ENCODE measurements around the gene PPP2R5E. TPM values are rescaled to one million over a fixed set of nuclear protein-coding genes. Genes with fewer than 3 reads are reported as not detected.

Gene PPP2R5E
- total RNA-seq, 2 experiments from 2014 or later = 39.5 to 39.8 TPM

- no peak overlapping the region for H3K27ac Mint-ChIP-seq
- no peaks in the 10 kb centered on the region for H3K9me3 Mint-ChIP-seq
- ChIA-PET POLR2A (no interaction called here), CTCF (no interaction called here)
- peaks cover 7% of the 10 kb centered on the region for H3K4me1 Mint-ChIP-seq (ENCODE audit: low read depth)
- DNase-seq (no peak), ATAC-seq (no peak)
- TF ChIP-seq CTCF (IDR thresholded peaks at IDR 0.05) = no peak
- no peaks in the 10 kb centered on the region for H3K27me3 Mint-ChIP-seq
- intact Hi-C loops (cut with micrococcal nuclease) = no loop called here
- H3K4me3 Mint-ChIP-seq = no peak overlapping the region
- H3K36me3 Mint-ChIP-seq (ENCODE audit: low read depth) = no peaks in the 10 kb centered on the region
These were observed 8.2 kb upstream of the PPP2R5E start for GRCh38 chr14:63551332-63551731.

- CTCF ChIA-PET = interaction anchor here (2.2 kb wide), 1 partner anchor 159 kb away, joined by 7 read pairs; no protein-coding TSS in a partner anchor
- Mint-ChIP-seq H3K27ac (no peak overlapping the region), H3K4me1 (ENCODE audit: low read depth) (peaks cover 15% of the 10 kb centered on the region), H3K9me3 (no peaks in the 10 kb centered on the region), H3K36me3 (ENCODE audit: low read depth) (no peaks in the 10 kb centered on the region), H3K27me3 (no peaks in the 10 kb centered on the region), H3K4me3 (no peak overlapping the region)
- ATAC-seq = no peak
- POLR2A ChIA-PET = no interaction called here
- TF ChIP-seq CTCF (IDR thresholded peaks at IDR 0.05) = no peak
- intact Hi-C loops (cut with micrococcal nuclease) = no loop called here
- DNase-seq = no peak
These were observed 4.7 kb upstream of the PPP2R5E start for GRCh38 chr14:63547798-63548335.

GRCh38 chr14:63545431-63545830 is 2.3 kb upstream of the PPP2R5E start:
- POLR2A ChIA-PET = no interaction called here
- no peak for TF ChIP-seq CTCF (IDR thresholded peaks at IDR 0.05)
- ATAC-seq (no peak), DNase-seq (no peak)
- no peak overlapping the region for H3K27ac Mint-ChIP-seq
- CTCF ChIA-PET = no interaction called here
- intact Hi-C loops (cut with micrococcal nuclease) = no loop called here
- no peaks in the 10 kb centered on the region for H3K27me3 Mint-ChIP-seq
- no peak overlapping the region for H3K4me3 Mint-ChIP-seq
- peaks cover 12% of the 10 kb centered on the region for H3K36me3 Mint-ChIP-seq (ENCODE audit: low read depth)
- H3K4me1 Mint-ChIP-seq (ENCODE audit: low read depth) = peaks cover 23% of the 10 kb centered on the region
- H3K9me3 Mint-ChIP-seq = no peaks in the 10 kb centered on the region

- CTCF ChIA-PET = interaction anchor here (1.1 to 2.1 kb wide), 2 partner anchors 139 to 156 kb away, joined by 3 to 15 read pairs; no protein-coding TSS in a partner anchor
- TF ChIP-seq CTCF (IDR thresholded peaks at IDR 0.05) = no peak
- Mint-ChIP-seq H3K9me3 (no peaks in the 10 kb centered on the region), H3K27me3 (no peaks in the 10 kb centered on the region), H3K4me3 (peak overlapping the region; percentile 96), H3K36me3 (ENCODE audit: low read depth) (peaks cover 12% of the 10 kb centered on the region), H3K4me1 (ENCODE audit: low read depth) (peaks cover 23% of the 10 kb centered on the region), H3K27ac (no peak overlapping the region)
- ATAC-seq (no peak), DNase-seq (no peak)
- intact Hi-C loops (cut with micrococcal nuclease) = loop anchor here (5.0 kb wide), 2 partner anchors 67 to 157 kb away; no protein-coding TSS in a partner anchor
- POLR2A ChIA-PET = interaction anchor here (1.1 kb wide), 1 partner anchor 58 kb away, joined by 4 read pairs; no protein-coding TSS in a partner anchor
These were observed 1.6 kb upstream of the PPP2R5E start for GRCh38 chr14:63544591-63545299.

- POLR2A ChIA-PET = interaction anchor here (0.8 to 1.3 kb wide), 6 partner anchors 9 to 100 kb away, joined by 3 to 7 read pairs (median 3); no protein-coding TSS in a partner anchor
- no peak for TF ChIP-seq CTCF (IDR thresholded peaks at IDR 0.05)
These were observed 739 bp upstream of the PPP2R5E start for GRCh38 chr14:63543826-63544406.

More at GRCh38 chr14:63543826-63544406, 739 bp upstream of the PPP2R5E start:
- ATAC-seq (peak; percentile 25), DNase-seq (no peak)
- H3K36me3 Mint-ChIP-seq (ENCODE audit: low read depth) = peaks cover 20% of the 10 kb centered on the region
- CTCF ChIA-PET = interaction anchor here (1.1 to 2.1 kb wide), 3 partner anchors 90 to 155 kb away, joined by 3 to 15 read pairs (median 4); no protein-coding TSS in a partner anchor
- no peaks in the 10 kb centered on the region for H3K27me3 Mint-ChIP-seq
- no peaks in the 10 kb centered on the region for H3K9me3 Mint-ChIP-seq
- H3K4me3 Mint-ChIP-seq = peak overlapping the region; percentile 96
- intact Hi-C loops (cut with micrococcal nuclease) = loop anchor here (5.0 kb wide), 2 partner anchors 67 to 157 kb away; no protein-coding TSS in a partner anchor
- peak overlapping the region; percentile 85 for H3K27ac Mint-ChIP-seq
- peaks cover 30% of the 10 kb centered on the region for H3K4me1 Mint-ChIP-seq (ENCODE audit: low read depth)

Measured in activated CD8-positive, alpha-beta T cell treated with anti-CD3 and anti-CD28 coated beads for 36 hours (primary cell).